GM19455 (cell line): ENCODE data around the gene MYOZ2.

ENCODE experiments used
- ATAC-seq: cut with Tn5 transposase; IDR thresholded peaks from one replicate; pipeline ENCODE4 v1.9.1; 2021; ENCODE audit not compliant: unreplicated experiment

Gene MYOZ2

GRCh38 chr4:119190354-119190753 is 54.7 kb downstream of the MYOZ2 start:
- ATAC-seq = no peak

- no peak for ATAC-seq
Measured at GRCh38 chr4:119191505-119191904, 55.9 kb downstream of the MYOZ2 start.

- no peak for ATAC-seq
Measured at GRCh38 chr4:119197772-119198212, 62.2 kb downstream of the MYOZ2 start.

GRCh38 chr4:119204916-119205315 is 69.3 kb downstream of the MYOZ2 start:
- ATAC-seq = no peak

GRCh38 chr4:119205690-119206089 is 70.1 kb downstream of the MYOZ2 start:
- ATAC-seq = no peak

GRCh38 chr4:119206178-119206577 is 70.5 kb downstream of the MYOZ2 start:
- no peak for ATAC-seq

GRCh38 chr4:119207051-119207450 is 71.4 kb downstream of the MYOZ2 start:
- no peak for ATAC-seq

- ATAC-seq = no peak
Measured at GRCh38 chr4:119209077-119209476, 73.4 kb downstream of the MYOZ2 start.

- ATAC-seq = no peak
Measured at GRCh38 chr4:119209586-119209985, 74.0 kb downstream of the MYOZ2 start.

- ATAC-seq = no peak
Measured at GRCh38 chr4:119210775-119211174, 75.1 kb downstream of the MYOZ2 start.

- peak; percentile 17 for ATAC-seq
Measured at GRCh38 chr4:119211867-119212233, 76.2 kb downstream of the MYOZ2 start.

GRCh38 chr4:119212234-119212963 is 76.8 kb downstream of the MYOZ2 start, which contains the start of gene USP53:
Gene USP53 (plus strand): TSS chr4:119212713. CDS start chr4:119239760, 27,047 bp downstream.
- ATAC-seq = peak; percentile 94

GRCh38 chr4:119212964-119213606 is 77.5 kb downstream of the MYOZ2 start:
- ATAC-seq = peak; percentile 66

GRCh38 chr4:119218093-119218492 is 82.5 kb downstream of the MYOZ2 start:
- ATAC-seq = no peak

GRCh38 chr4:119221412-119221811 is 85.8 kb downstream of the MYOZ2 start:
- no peak for ATAC-seq

GRCh38 chr4:119227690-119228089 is 92.1 kb downstream of the MYOZ2 start:
- no peak for ATAC-seq

- no peak for ATAC-seq
Measured at GRCh38 chr4:119228406-119228805, 92.8 kb downstream of the MYOZ2 start.

- ATAC-seq = no peak
Measured at GRCh38 chr4:119229908-119230687, 94.5 kb downstream of the MYOZ2 start.

GRCh38 chr4:119231491-119231890 is 95.9 kb downstream of the MYOZ2 start:
- no peak for ATAC-seq

GRCh38 chr4:119232286-119232685 is 96.7 kb downstream of the MYOZ2 start:
- ATAC-seq = no peak

GRCh38 chr4:119233191-119233590 is 97.6 kb downstream of the MYOZ2 start:
- ATAC-seq = no peak

GRCh38 chr4:119233750-119234149 is 98.1 kb downstream of the MYOZ2 start:
- ATAC-seq = no peak
